OCI-LY1 (cell line): ENCODE measurements around the gene KCNH8.

Source experiments
- EZH2 ChIP-seq: fragments of 200-600 bp; sonication (generic), shearing (Covaris generic); IDR thresholded peaks from 2 replicates; pipeline ENCODE4 v1.8.0; 2017; ENCODE audit warnings: borderline replicate concordance, mixed run types, mild to moderate bottlenecking, antibody characterized with exemption, low read length, moderate library complexity, mixed read lengths
- TF ChIP-seq, protein P1 (sequence below): fragments of 200-600 bp; sonication (generic), shearing (Covaris generic); IDR thresholded peaks from 2 replicates; pipeline ENCODE4 v1.5.1; 2017; ENCODE audit warnings: mild to moderate bottlenecking, antibody characterized with exemption, low read length, moderate library complexity, mixed read lengths

DNA sequence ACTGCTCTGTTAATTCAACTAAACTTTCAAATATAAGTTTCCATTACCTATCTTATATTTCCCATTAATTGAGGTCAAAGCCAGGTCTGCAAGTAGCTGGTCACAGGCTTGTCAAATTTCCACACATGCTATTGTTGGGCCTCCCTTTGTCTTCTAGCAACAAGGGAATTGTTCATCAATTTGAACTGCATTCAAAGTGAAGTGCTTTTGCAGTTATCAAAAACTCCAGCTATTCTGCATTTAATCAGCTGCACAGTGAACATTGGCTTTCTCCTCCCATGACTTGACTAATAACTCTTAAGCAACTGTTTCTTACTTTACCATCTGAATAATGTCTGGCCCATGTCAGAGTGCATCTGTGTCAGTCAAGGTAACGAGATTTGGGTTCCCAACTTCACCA, 198.4 kb downstream of the KCNH8 start:
- TF ChIP-seq, protein P1, sequence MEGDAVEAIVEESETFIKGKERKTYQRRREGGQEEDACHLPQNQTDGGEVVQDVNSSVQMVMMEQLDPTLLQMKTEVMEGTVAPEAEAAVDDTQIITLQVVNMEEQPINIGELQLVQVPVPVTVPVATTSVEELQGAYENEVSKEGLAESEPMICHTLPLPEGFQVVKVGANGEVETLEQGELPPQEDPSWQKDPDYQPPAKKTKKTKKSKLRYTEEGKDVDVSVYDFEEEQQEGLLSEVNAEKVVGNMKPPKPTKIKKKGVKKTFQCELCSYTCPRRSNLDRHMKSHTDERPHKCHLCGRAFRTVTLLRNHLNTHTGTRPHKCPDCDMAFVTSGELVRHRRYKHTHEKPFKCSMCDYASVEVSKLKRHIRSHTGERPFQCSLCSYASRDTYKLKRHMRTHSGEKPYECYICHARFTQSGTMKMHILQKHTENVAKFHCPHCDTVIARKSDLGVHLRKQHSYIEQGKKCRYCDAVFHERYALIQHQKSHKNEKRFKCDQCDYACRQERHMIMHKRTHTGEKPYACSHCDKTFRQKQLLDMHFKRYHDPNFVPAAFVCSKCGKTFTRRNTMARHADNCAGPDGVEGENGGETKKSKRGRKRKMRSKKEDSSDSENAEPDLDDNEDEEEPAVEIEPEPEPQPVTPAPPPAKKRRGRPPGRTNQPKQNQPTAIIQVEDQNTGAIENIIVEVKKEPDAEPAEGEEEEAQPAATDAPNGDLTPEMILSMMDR = no peak
- no peak for TF ChIP-seq EZH2
